Hepatocyte (in vitro differentiated cells): Measurements from ENCODE around the gene RBM12.

Experiments
- CTCF ChIP-seq: fragments of 200-600 bp; sonication (generic); IDR thresholded peaks from 2 replicates; pipeline ENCODE4 v1.5.1; 2016; ENCODE audit warnings: antibody characterized with exemption, mild to moderate bottlenecking; ENCODE audit not compliant: poor library complexity
- EZH2 ChIP-seq: fragments of 200-600 bp; sonication (generic); IDR thresholded peaks from 2 replicates; pipeline ENCODE4 v1.6.1; 2016; ENCODE audit warnings: antibody characterized with exemption, mild to moderate bottlenecking, borderline replicate concordance

- TF ChIP-seq CTCF (no peak), EZH2 (no peak)
Observed at GRCh38 chr20:35673884-35674283, 9.2 kb upstream of the RBM12 start.
